B cell (primary cell): ENCODE measurements around the gene ZNF532. TPM values are rescaled to one million over a fixed set of nuclear protein-coding genes. Genes with fewer than 3 reads are reported as not detected.

Experiments used
- ATAC-seq: fragments of 200-7000 bp; cut with Tn5 transposase; one replicate; pipeline ENCODE4 v1.10.0; 2021; ENCODE audit warnings: low read depth, mild to moderate bottlenecking, moderate number of reproducible peaks, moderate library complexity
- CTCF ChIA-PET: fragments of 350-600 bp; sonication (Branson Sonifier 250); formaldehyde crosslinking; loops from one replicate; lab custom pipeline; 2021; ENCODE audit warnings: antibody characterized with exemption, inconsistent platforms; lab: Charles Lee
- POLR2A ChIA-PET: fragments of 350-600 bp; sonication (Branson Sonifier 250); formaldehyde crosslinking; loops from one replicate; lab custom pipeline; 2021; ENCODE audit warnings: antibody characterized with exemption; lab: Charles Lee
- DNase-seq: peaks from one replicate; pipeline ENCODE4 v3.0.0; 2013
- H2AFZ ChIP-seq: 2 replicates; pipeline ENCODE4 v1.6.1; 2012; ENCODE audit warnings: mild to moderate bottlenecking, low read depth, low read length; ENCODE audit not compliant: insufficient read depth, poor library complexity, severe bottlenecking
- H3K27ac ChIP-seq, 2 donors: 1 replicate in 1 of 2; 2 replicates in 1 of 2; pipeline ENCODE4 v1.5.1; 2012 to 2013; ENCODE audit warnings: low read length in 2 of 2, mild to moderate bottlenecking in 2 of 2, moderate library complexity in 1 of 2
- H3K27me3 ChIP-seq, 4 experiments: fragments of 200-600 bp in 1 of 4; sonication (generic) in 1 of 4; replicated peaks in 1 of 4; 1 replicate in 2 of 4; 2 replicates in 2 of 4; pipeline versions ENCODE4 v1.6.1 to v1.7.0; 2013 to 2016; ENCODE audit warnings: low read length in 3 of 4, mild to moderate bottlenecking in 2 of 4, mixed read lengths in 1 of 4, moderate library complexity in 1 of 4; ENCODE audit not compliant: insufficient read depth in 4 of 4, control insufficient read depth in 3 of 4; ENCODE audit errors: control extremely low read depth in 1 of 4
- H3K36me3 ChIP-seq, 2 experiments: replicated peaks in 1 of 2; 1 replicate in 1 of 2; 2 replicates in 1 of 2; pipeline versions ENCODE4 v1.6.1 to v1.7.1; 2013; ENCODE audit warnings: low read length in 1 of 2; ENCODE audit not compliant: insufficient read depth in 2 of 2, control insufficient read depth in 1 of 2; ENCODE audit errors: control extremely low read depth in 1 of 2, extremely low read depth in 1 of 2
- H3K4me1 ChIP-seq, 2 donors: fragments of 200-600 bp in 1 of 2; sonication (generic) in 1 of 2; 1 replicate in 1 of 2; 2 replicates in 1 of 2; pipeline versions ENCODE4 v1.5.1 to v1.6.1; 2013 to 2017; ENCODE audit warnings: low read length in 2 of 2; ENCODE audit not compliant: control insufficient read depth in 2 of 2, insufficient read depth in 2 of 2
- H3K4me2 ChIP-seq: replicated peaks from 2 replicates; pipeline ENCODE3; 2012; ENCODE audit warnings: mild to moderate bottlenecking, low read depth, low read length; ENCODE audit not compliant: poor library complexity, severe bottlenecking
- H3K4me3 ChIP-seq, 5 experiments: fragments of 200-600 bp in 1 of 5; sonication (generic) in 1 of 5; 1 replicate in 3 of 5; 2 replicates in 2 of 5; pipeline versions ENCODE4 v1.5.1 to v1.7.0; 2011 to 2016; ENCODE audit warnings: low read length in 4 of 5, mild to moderate bottlenecking in 4 of 5, low read depth in 2 of 5, control low read depth in 1 of 5, moderate library complexity in 1 of 5; ENCODE audit not compliant: insufficient read depth in 1 of 5; ENCODE audit errors: control extremely low read depth in 1 of 5, extremely low read depth in 1 of 5
- H3K79me2 ChIP-seq: fragments of 200-600 bp; sonication (generic); one replicate; pipeline ENCODE4 v1.6.0; 2016; ENCODE audit warnings: low read length; ENCODE audit not compliant: control insufficient read depth, insufficient read depth
- H3K9ac ChIP-seq: fragments of 200-600 bp; sonication (generic); 2 replicates; pipeline ENCODE4 v1.6.1; 2017; ENCODE audit warnings: mild to moderate bottlenecking, low read length, moderate library complexity
- H3K9me3 ChIP-seq, 3 donors: one replicate each; pipeline versions ENCODE4 v1.6.1 to v1.7.1; 2013; ENCODE audit warnings: low read length in 2 of 3; ENCODE audit not compliant: control insufficient read depth in 2 of 3, insufficient read depth in 1 of 3; ENCODE audit errors: control extremely low read depth in 1 of 3
- H4K20me1 ChIP-seq: 2 replicates; pipeline ENCODE4 v1.6.0; 2012; ENCODE audit warnings: mild to moderate bottlenecking, low read length; ENCODE audit not compliant: insufficient read depth, control insufficient read depth, poor library complexity, severe bottlenecking
- H3K27ac Mint-ChIP-seq: one replicate; pipeline ENCODE4 v1.8.0; 2021; ENCODE audit warnings: mixed read lengths
- H3K27me3 Mint-ChIP-seq: one replicate; pipeline ENCODE4 v1.8.0; 2021; ENCODE audit warnings: mixed read lengths
- H3K4me1 Mint-ChIP-seq: one replicate; pipeline ENCODE4 v1.8.0; 2021; ENCODE audit warnings: mixed read lengths
- H3K4me3 Mint-ChIP-seq: one replicate; pipeline ENCODE4 v1.8.0; 2021; ENCODE audit warnings: mixed read lengths
- H3K9me3 Mint-ChIP-seq: one replicate; pipeline ENCODE4 v1.8.0; 2022; ENCODE audit warnings: mixed read lengths; ENCODE audit not compliant: insufficient read depth
- EZH2 ChIP-seq: IDR thresholded peaks from 2 replicates; pipeline ENCODE4 v1.6.1; 2012; ENCODE audit warnings: borderline replicate concordance, low read depth, mild to moderate bottlenecking, moderate library complexity, low read length; ENCODE audit not compliant: insufficient read depth, poor library complexity, severe bottlenecking
- WGBS: methylation state at CpG from one replicate; pipeline ENCODE4 v1.1.5; 2013; ENCODE audit warnings: missing lambda C conversion rate; ENCODE audit not compliant: insufficient coverage; 5-methylcytosine and 5-hydroxymethylcytosine counted together
- intact Hi-C: fragments of 100-400 bp; cut with micrococcal nuclease; formaldehyde crosslinking; loops from one replicate; pipeline ENCODE4 v1.10.0; 2022
- polyA plus RNA-seq: library from polyadenylated mRNA; depleted of rRNA; stranded (reverse); fragments of >200 nt; gene quantifications from 2 replicates; pipeline ENCODE4 v1.2.3, GENCODE V29; 2012
- total RNA-seq, 2 donors: library from RNA; stranded (reverse); fragments of 120-200 nt in 1 of 2; gene quantifications; 1 replicate in 1 of 2; 2 replicates in 1 of 2; pipeline versions ENCODE4 v1.2.3 to v1.2.4, GENCODE V29; 2013 to 2022
- TF ChIP-seq, protein P1 (sequence below): fragments of 200-600 bp; IDR thresholded peaks from one replicate; pipeline ENCODE4 v1.8.0; 2022; ENCODE audit warnings: antibody characterized with exemption, mild to moderate bottlenecking

Gene ZNF532
- total and polyA plus RNA-seq, 2 donors (not counting 1 experiment from before 2014, with no cell fraction given) = 58.2 to 104 TPM

DNA sequence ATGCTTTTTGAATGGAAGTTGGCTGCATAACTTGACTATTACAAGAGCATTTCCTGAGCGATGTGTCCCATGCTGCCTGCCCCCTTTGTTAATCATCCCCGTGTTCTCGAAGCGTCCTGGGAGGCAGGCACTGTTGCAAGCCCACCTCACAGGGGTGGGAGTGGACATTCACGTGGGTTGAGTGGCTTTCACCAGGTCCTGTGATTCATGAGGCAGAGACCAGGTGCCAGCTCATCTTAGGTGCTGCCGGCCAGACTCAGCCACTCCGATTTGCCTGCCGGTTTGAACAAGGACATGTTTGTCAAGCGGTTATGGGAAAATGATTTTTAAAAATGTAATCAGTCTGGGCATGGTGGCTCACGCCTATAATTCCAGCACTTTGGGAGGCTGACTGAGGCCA lies 112.5 kb downstream of the ZNF532 start:
- H3K9ac ChIP-seq = no peak overlapping the region
- POLR2A ChIA-PET = interaction anchor here (0.6 kb wide), 1 partner anchor 30 kb away, joined by 3 read pairs; no protein-coding TSS in a partner anchor
- no peaks in the 10 kb centered on the region for H3K27me3 ChIP-seq
- no peak for DNase-seq
- no peak overlapping the region for H2AFZ ChIP-seq
- no peaks in the 10 kb centered on the region for H3K9me3 Mint-ChIP-seq
- peaks cover 6 to 38% of the 10 kb centered on the region in 2 experiments for H3K36me3 ChIP-seq
- ATAC-seq = no peak
- no peaks in the 10 kb centered on the region for H3K27me3 Mint-ChIP-seq
- no peaks in the 10 kb centered on the region for H3K9me3 ChIP-seq
- H3K27ac Mint-ChIP-seq = peak overlapping the region; percentile 55
- H3K4me1 ChIP-seq = peaks cover 29 to 33% of the 10 kb centered on the region in 2 donors
- TF ChIP-seq, protein P1, sequence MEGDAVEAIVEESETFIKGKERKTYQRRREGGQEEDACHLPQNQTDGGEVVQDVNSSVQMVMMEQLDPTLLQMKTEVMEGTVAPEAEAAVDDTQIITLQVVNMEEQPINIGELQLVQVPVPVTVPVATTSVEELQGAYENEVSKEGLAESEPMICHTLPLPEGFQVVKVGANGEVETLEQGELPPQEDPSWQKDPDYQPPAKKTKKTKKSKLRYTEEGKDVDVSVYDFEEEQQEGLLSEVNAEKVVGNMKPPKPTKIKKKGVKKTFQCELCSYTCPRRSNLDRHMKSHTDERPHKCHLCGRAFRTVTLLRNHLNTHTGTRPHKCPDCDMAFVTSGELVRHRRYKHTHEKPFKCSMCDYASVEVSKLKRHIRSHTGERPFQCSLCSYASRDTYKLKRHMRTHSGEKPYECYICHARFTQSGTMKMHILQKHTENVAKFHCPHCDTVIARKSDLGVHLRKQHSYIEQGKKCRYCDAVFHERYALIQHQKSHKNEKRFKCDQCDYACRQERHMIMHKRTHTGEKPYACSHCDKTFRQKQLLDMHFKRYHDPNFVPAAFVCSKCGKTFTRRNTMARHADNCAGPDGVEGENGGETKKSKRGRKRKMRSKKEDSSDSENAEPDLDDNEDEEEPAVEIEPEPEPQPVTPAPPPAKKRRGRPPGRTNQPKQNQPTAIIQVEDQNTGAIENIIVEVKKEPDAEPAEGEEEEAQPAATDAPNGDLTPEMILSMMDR = no peak
- no peak for TF ChIP-seq EZH2
- CTCF ChIA-PET = no interaction called here
- H3K4me3 Mint-ChIP-seq = no peak overlapping the region
- intact Hi-C loops = no loop called here
- H3K27ac ChIP-seq = no peak overlapping the region
- peaks cover 46% of the 10 kb centered on the region for H3K4me1 Mint-ChIP-seq
- H3K4me3 ChIP-seq = no peak overlapping the region
- 98% methylated on average over 10 of the region's 10 CpGs for WGBS
- no peaks in the 10 kb centered on the region for H4K20me1 ChIP-seq
- no peak overlapping the region for H3K4me2 ChIP-seq
- peaks cover 70% of the 10 kb centered on the region for H3K79me2 ChIP-seq

DNA sequence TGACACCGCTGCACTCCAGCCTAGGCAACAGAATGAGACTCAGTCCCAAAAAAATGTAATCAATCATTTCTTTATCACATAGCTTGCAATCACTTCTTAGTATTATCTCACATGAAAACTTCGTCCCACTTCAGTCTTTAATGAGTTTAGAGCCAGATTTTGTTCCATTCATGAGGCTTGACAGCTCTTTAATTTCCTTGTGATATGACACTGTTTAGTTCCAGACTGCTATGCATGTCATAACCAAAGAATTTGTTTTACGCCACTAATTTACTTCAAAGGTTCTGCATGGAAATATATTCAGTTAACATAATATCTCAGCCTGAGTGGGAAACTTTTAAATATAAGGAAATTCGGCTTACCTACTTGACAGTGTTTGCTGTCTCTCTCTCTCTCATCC lies 113.1 kb downstream of the ZNF532 start:
- intact Hi-C loops = no loop called here

More for the DNA sequence above, 113.1 kb downstream of the ZNF532 start:
- H3K4me3 ChIP-seq = no peak overlapping the region
- Mint-ChIP-seq H3K9me3 (no peaks in the 10 kb centered on the region), H3K27ac (peak overlapping the region; percentile 26), H3K4me1 (peaks cover 41% of the 10 kb centered on the region), H3K27me3 (no peaks in the 10 kb centered on the region), H3K4me3 (no peak overlapping the region)
- no peaks in the 10 kb centered on the region for H3K27me3 ChIP-seq
- 82% methylated on average over 1 of the region's 4 CpGs for WGBS
- H3K9me3 ChIP-seq = no peaks in the 10 kb centered on the region
- TF ChIP-seq, protein P1 = no peak
- TF ChIP-seq EZH2 = no peak
- no peak overlapping the region for H2AFZ ChIP-seq
- ATAC-seq = no peak
- peaks cover 23 to 27% of the 10 kb centered on the region in 2 donors for H3K4me1 ChIP-seq
- peaks cover 64% of the 10 kb centered on the region for H3K79me2 ChIP-seq
- CTCF ChIA-PET = interaction anchor here (0.6 kb wide), 1 partner anchor 29 kb away, joined by 5 read pairs; no protein-coding TSS in a partner anchor
- no peak overlapping the region for H3K4me2 ChIP-seq
- peaks cover 6 to 41% of the 10 kb centered on the region in 2 experiments for H3K36me3 ChIP-seq
- POLR2A ChIA-PET = no interaction called here
- no peak overlapping the region for H3K9ac ChIP-seq
- no peaks in the 10 kb centered on the region for H4K20me1 ChIP-seq
- H3K27ac ChIP-seq = no peak overlapping the region
- DNase-seq = no peak
